ENCODE measurements around the gene FOXS1.
A peak's percentile ranks its signal among the peaks of the same experiment; 100 is the strongest.

Gene FOXS1

DNA sequence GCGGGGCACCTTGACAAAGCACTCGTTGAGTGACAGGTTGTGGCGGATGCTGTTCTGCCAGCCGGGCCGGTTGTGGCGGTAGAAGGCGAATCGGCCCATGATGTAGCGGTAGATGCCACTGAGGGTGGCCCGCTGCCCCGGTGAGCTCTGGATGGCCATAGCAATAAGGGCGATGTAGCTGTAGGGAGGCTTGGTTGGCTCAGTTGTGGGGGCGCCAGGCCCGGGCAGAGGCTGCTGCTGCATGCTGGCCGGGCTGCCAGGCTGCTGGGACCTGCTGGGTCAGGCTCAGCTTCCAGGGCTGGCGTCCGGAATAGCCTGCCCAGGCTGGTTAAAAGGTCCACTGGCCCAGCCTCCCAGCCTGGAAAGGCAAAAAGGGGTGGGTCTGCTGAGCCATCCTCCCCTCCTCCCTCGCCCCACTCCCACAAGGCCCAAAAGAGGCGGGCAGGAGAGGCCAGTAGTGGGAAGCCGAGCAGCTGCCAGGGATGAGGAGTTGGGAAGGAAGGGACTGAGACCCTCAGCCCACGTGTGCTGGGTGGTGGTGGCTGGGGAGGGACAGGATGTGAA lies at the start of gene FOXS1:
TSS of gene FOXS1 (minus strand) at position 305 of the 564 bp plus-strand sequence. CDS start at position 243, 62 bp downstream.
- peaks cover 20% of the 10 kb centered on the region for H3K27me3 ChIP-seq (ENCODE audit: insufficient read depth, low read length)
- H3K36me3 ChIP-seq (ENCODE audit: insufficient read depth, low read depth, low read length), result no peaks in the 10 kb centered on the region
- no peak within 1 kb of the TSS for H3K4me3 ChIP-seq (ENCODE audit: low read length)
- H3K9me3 ChIP-seq (ENCODE audit: insufficient read depth, low read depth, low read length), result no peaks in the 10 kb centered on the region
- no peak within 1 kb of the TSS for H3K27ac ChIP-seq (ENCODE audit: low read length)
- no peak within 1 kb of the TSS for H3K9ac ChIP-seq (ENCODE audit: low read depth, low read length)
- H3K4me1 ChIP-seq (ENCODE audit: insufficient read depth, low read length), result peaks cover 7% of the 10 kb centered on the region; the same call in 1 of the 2 replicates

- Histone ChIP-seq H3K36me3 (ENCODE audit: insufficient read depth, low read depth, low read length) (no peaks in the 10 kb centered on the region), H3K9me3 (ENCODE audit: insufficient read depth, low read depth, low read length) (no peaks in the 10 kb centered on the region), H3K4me1 (ENCODE audit: insufficient read depth, low read length) (no peaks in the 10 kb centered on the region), H3K27me3 (ENCODE audit: insufficient read depth, low read length) (no peaks in the 10 kb centered on the region), H3K9ac (ENCODE audit: low read depth, low read length) (no peak overlapping the region), H3K4me3 (ENCODE audit: low read length) (no peak overlapping the region), H3K27ac (ENCODE audit: low read length) (no peak overlapping the region)
Measured at GRCh38 chr20:31890646-31891045, 45.2 kb upstream of the FOXS1 start.

DNA sequence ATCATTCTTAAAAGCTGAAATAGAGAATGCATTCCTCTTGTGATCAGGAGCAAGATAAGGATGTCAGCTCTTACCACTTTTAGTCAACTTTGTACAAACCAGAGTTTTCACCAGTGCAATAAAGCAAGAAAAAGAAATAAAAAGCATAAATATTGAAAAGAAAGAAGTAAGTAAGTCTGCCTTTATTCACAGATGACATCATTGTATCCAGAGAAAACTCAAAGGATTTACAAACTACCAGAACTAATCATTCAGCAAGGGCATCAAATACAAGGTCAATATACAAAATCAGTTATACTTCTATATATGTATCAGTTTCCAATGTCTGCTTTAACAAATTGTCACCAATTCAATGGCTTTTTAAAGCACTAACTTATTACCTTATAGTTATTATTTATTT lies 38.4 kb upstream of the FOXS1 start:
- no peak overlapping the region for H3K9ac ChIP-seq (ENCODE audit: low read depth, low read length)

GRCh38 chr20:31881945-31882344 lies 36.5 kb upstream of the FOXS1 start:
- Histone ChIP-seq H3K27me3 (ENCODE audit: insufficient read depth, low read length) (peaks cover 10% of the 10 kb centered on the region), H3K4me3 (ENCODE audit: low read length) (no peak overlapping the region), H3K9ac (ENCODE audit: low read depth, low read length) (no peak overlapping the region), H3K9me3 (ENCODE audit: insufficient read depth, low read depth, low read length) (no peaks in the 10 kb centered on the region), H3K4me1 (ENCODE audit: insufficient read depth, low read length) (no peaks in the 10 kb centered on the region), H3K36me3 (ENCODE audit: insufficient read depth, low read depth, low read length) (no peaks in the 10 kb centered on the region), H3K27ac (ENCODE audit: low read length) (no peak overlapping the region)

More for the DNA sequence above, 38.4 kb upstream of the FOXS1 start:
- Histone ChIP-seq H3K9me3 (ENCODE audit: insufficient read depth, low read depth, low read length) (no peaks in the 10 kb centered on the region), H3K4me1 (ENCODE audit: insufficient read depth, low read length) (no peaks in the 10 kb centered on the region), H3K27me3 (ENCODE audit: insufficient read depth, low read length) (peaks cover 4% of the 10 kb centered on the region), H3K36me3 (ENCODE audit: insufficient read depth, low read depth, low read length) (no peaks in the 10 kb centered on the region), H3K4me3 (ENCODE audit: low read length) (no peak overlapping the region), H3K27ac (ENCODE audit: low read length) (no peak overlapping the region)

- no peaks in the 10 kb centered on the region for H3K36me3 ChIP-seq (ENCODE audit: insufficient read depth, low read depth, low read length)
- H3K9me3 ChIP-seq (ENCODE audit: insufficient read depth, low read depth, low read length), result no peaks in the 10 kb centered on the region
- no peak overlapping the region for H3K27ac ChIP-seq (ENCODE audit: low read length)
- peaks cover 10% of the 10 kb centered on the region for H3K27me3 ChIP-seq (ENCODE audit: insufficient read depth, low read length)
- peak overlapping the region; percentile 82 for H3K4me3 ChIP-seq (ENCODE audit: low read length)
- H3K9ac ChIP-seq (ENCODE audit: low read depth, low read length), result peak overlapping the region; percentile 62; the same call in 1 of the 2 replicates
- no peaks in the 10 kb centered on the region for H3K4me1 ChIP-seq (ENCODE audit: insufficient read depth, low read length)
Measured at GRCh38 chr20:31879143-31879987, 34.0 kb upstream of the FOXS1 start.

DNA sequence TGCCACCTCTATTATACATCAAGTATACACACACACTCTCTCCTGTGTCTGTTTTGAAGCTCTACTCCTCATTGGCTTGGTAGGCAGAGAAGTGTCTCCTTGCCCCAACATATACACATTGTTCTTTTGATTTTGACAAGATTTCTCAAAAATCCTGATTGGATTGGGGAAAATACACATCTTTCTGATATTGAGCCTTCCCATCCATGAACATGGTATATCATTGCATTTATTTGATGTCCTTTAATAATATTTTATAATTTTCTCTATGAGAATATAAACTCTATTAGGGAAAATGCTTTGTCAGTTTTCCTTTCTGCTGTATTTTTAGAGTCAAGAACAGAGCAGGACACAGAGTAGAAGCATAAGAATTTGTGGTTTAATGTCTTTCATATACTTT lies 32.3 kb upstream of the FOXS1 start:
- Histone ChIP-seq H3K9ac (ENCODE audit: low read depth, low read length) (no peak overlapping the region), H3K27me3 (ENCODE audit: insufficient read depth, low read length) (peaks cover 14% of the 10 kb centered on the region), H3K4me1 (ENCODE audit: insufficient read depth, low read length) (no peaks in the 10 kb centered on the region), H3K36me3 (ENCODE audit: insufficient read depth, low read depth, low read length) (no peaks in the 10 kb centered on the region), H3K4me3 (ENCODE audit: low read length) (no peak overlapping the region), H3K9me3 (ENCODE audit: insufficient read depth, low read depth, low read length) (no peaks in the 10 kb centered on the region), H3K27ac (ENCODE audit: low read length) (no peak overlapping the region)

DNA sequence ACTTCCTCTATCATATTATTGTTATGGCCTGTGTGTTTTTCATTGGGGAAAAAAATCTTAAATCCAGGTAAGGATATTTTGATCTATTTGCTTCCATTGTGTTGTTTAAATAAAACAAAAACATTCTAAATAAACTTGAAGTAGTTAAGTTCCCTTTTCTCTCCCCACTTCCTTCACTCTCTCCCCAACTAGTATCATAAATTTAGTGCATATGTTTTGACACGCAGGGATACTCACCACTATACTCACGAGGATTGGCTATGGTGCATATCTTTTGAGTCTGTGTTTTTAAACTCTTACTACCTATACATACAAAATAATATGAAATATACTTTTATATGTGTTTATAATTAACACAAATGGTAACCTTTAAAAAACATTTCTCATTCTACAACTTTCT lies 30.3 kb upstream of the FOXS1 start:
- Histone ChIP-seq H3K4me1 (ENCODE audit: insufficient read depth, low read length) (no peaks in the 10 kb centered on the region), H3K27me3 (ENCODE audit: insufficient read depth, low read length) (peaks cover 28% of the 10 kb centered on the region), H3K9ac (ENCODE audit: low read depth, low read length) (no peak overlapping the region), H3K9me3 (ENCODE audit: insufficient read depth, low read depth, low read length) (no peaks in the 10 kb centered on the region), H3K36me3 (ENCODE audit: insufficient read depth, low read depth, low read length) (no peaks in the 10 kb centered on the region), H3K4me3 (ENCODE audit: low read length) (no peak overlapping the region), H3K27ac (ENCODE audit: low read length) (no peak overlapping the region)

DNA sequence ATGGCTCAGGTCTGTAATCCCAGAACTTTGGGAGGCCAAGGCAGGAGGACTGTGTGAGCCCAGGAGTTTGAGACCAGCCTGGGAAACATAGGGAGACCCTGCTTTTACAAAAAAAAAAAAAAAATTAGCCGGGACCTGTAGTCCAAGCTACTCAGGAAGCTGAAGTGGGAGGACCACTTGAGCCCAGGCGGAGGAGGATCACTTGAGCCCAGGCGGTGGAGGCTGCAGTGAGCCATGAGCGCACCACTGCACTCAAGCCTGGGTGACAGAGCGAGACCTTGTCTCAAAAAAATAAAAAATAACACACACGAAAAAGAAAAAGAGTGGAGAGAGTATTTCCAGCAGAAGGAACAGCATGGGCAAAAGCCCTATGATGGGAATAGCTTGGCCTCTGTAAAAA lies 27.0 kb upstream of the FOXS1 start:
- Histone ChIP-seq H3K9me3 (ENCODE audit: insufficient read depth, low read depth, low read length) (no peaks in the 10 kb centered on the region), H3K27ac (ENCODE audit: low read length) (no peak overlapping the region), H3K9ac (ENCODE audit: low read depth, low read length) (no peak overlapping the region), H3K4me3 (ENCODE audit: low read length) (no peak overlapping the region), H3K36me3 (ENCODE audit: insufficient read depth, low read depth, low read length) (no peaks in the 10 kb centered on the region), H3K4me1 (ENCODE audit: insufficient read depth, low read length) (no peaks in the 10 kb centered on the region), H3K27me3 (ENCODE audit: insufficient read depth, low read length) (peaks cover 45% of the 10 kb centered on the region)

DNA sequence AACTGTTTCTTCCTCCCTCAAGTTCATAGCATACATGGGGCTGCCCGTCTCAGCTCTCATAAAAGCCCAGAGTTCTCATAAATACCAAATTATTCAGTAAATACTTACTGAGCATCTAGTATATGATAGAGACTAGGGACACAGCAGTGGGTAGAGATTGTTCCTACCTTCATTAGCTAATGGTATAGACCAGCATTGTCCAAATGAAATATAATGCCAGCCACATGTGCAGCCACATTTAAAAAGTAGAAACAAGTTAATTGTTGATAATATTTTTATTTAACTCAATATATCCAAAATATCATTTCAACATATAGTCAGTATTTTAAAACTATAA lies 26.2 kb upstream of the FOXS1 start:
- Histone ChIP-seq H3K9ac (ENCODE audit: low read depth, low read length) (no peak overlapping the region), H3K9me3 (ENCODE audit: insufficient read depth, low read depth, low read length) (no peaks in the 10 kb centered on the region), H3K27ac (ENCODE audit: low read length) (no peak overlapping the region), H3K36me3 (ENCODE audit: insufficient read depth, low read depth, low read length) (no peaks in the 10 kb centered on the region), H3K27me3 (ENCODE audit: insufficient read depth, low read length) (peaks cover 45% of the 10 kb centered on the region), H3K4me1 (ENCODE audit: insufficient read depth, low read length) (no peaks in the 10 kb centered on the region), H3K4me3 (ENCODE audit: low read length) (no peak overlapping the region)

DNA sequence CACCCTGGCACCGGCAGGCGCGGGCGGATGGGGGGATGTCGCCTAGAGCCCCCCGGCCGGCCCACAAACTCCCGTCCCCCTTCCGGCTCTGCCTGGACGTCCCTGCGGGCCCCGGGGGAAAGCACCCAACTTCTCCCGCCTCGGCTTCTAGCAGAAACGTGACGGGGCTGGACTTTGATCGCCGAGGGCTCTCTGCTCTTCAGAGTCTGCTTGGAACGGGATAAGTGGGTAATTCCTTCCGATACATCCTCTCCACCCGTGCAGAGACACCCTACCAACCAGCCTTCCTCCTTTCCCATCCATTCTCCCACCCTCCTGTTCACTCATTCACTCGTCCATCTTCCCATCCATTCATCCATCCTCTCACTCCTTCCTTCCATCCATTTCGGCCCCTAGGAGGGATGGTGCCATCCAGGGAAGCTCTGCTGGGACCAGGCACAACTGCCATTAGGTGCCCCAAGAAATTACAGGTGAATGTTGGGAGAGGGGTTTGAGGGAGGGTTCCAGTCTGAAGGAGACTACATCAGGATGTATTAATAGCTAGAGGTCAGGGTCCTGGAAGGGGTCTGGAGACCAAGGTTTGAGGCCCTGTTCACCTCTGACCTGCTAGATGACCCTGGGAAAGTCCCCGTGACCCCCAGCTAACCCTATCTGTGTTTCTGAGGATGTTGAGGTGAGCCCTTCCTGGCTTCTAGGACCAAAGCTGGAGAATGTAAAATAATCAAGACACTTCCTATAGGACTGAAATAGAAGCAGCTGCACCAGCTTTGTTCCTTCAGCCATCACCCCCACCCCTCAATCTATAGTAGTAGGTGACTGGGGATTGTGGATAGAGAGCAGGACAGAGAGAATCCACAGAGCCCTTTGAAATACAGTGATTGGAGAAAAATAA lies 25.6 kb upstream of the FOXS1 start:
- Histone ChIP-seq H3K4me1 (ENCODE audit: insufficient read depth, low read length) (no peaks in the 10 kb centered on the region), H3K4me3 (ENCODE audit: low read length) (peak overlapping the region; percentile 63), H3K9ac (ENCODE audit: low read depth, low read length) (peak overlapping the region; percentile 66; the same call in 1 of the 2 replicates), H3K36me3 (ENCODE audit: insufficient read depth, low read depth, low read length) (no peaks in the 10 kb centered on the region), H3K27me3 (ENCODE audit: insufficient read depth, low read length) (peaks cover 45% of the 10 kb centered on the region), H3K27ac (ENCODE audit: low read length) (no peak overlapping the region), H3K9me3 (ENCODE audit: insufficient read depth, low read depth, low read length) (no peaks in the 10 kb centered on the region)

DNA sequence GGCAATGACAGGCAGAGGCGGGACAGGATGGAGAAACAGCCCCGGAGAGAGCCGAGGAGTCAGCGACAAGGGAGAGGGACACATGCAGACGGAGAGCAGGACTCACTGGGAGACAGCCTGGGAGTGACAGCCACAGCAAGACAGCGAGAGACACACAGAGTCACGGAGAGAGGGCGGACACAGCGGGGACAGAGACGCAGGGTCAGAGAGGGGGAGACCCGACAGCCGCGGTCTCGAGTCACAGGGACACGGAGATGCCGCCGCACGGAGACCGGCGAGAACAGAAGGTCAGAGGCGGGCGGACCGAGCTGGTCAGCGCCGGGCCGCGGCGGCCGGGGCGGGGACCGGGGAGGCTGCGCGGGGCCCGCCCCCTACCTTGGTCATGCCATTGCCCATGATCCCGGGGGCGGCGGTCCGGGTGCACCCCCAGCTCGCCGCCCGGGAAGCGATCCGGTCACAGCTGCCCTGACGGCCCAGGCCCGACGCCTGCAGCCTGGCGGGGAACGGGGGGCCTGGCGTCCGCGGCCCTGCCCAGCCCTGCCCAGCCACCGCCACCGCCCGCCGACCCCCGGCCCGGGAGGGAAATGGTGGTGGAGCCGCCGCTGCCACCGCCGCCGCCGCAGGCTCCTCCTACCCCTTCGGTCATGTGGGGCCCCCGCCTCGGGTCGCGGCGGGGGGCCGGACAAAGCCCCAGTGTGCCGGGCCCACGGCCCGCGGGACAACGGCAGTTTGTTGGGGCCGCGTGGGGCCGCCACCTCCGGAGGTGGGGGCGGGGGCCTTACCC lies 24.7 kb upstream of the FOXS1 start, which contains the start of the genes DUSP15 and TTLL9:
TSS of gene DUSP15 (minus strand) at position 586 of the 784 bp plus-strand sequence. CDS start at position 396, 190 bp downstream.
TSS of gene TTLL9 (plus strand) at position 693 of the 784 bp plus-strand sequence. CDS start 493 bp downstream, outside the sequence.
- Histone ChIP-seq H3K27ac (ENCODE audit: low read length) (no peak within 1 kb of the TSS), H3K9ac (ENCODE audit: low read depth, low read length) (peak within 1 kb of the TSS; percentile 66; the same call in 1 of the 2 replicates), H3K27me3 (ENCODE audit: insufficient read depth, low read length) (peaks cover 45% of the 10 kb centered on the region)

More for the DNA sequence above, 24.7 kb upstream of the FOXS1 start, which contains the start of the genes DUSP15 and TTLL9:
- H3K4me3 ChIP-seq (ENCODE audit: low read length), result peak within 1 kb of the TSS; percentile 63
- H3K36me3 ChIP-seq (ENCODE audit: insufficient read depth, low read depth, low read length), result no peaks in the 10 kb centered on the region
- no peaks in the 10 kb centered on the region for H3K4me1 ChIP-seq (ENCODE audit: insufficient read depth, low read length)
- no peaks in the 10 kb centered on the region for H3K9me3 ChIP-seq (ENCODE audit: insufficient read depth, low read depth, low read length)
